DOHH2 (cell line): Measurements from ENCODE around the gene IFT81.

Experiments used
- CTCF ChIP-seq: fragments of 200-600 bp; sonication (generic); IDR thresholded peaks from one replicate; pipeline ENCODE4 v1.5.1; 2014; ENCODE audit warnings: antibody characterized with exemption, mild to moderate bottlenecking, low read depth, low read length; ENCODE audit not compliant: poor library complexity, severe bottlenecking
- EZH2phosphoT487 ChIP-seq: fragments of 200-600 bp; sonication (generic); IDR thresholded peaks from 2 replicates; pipeline ENCODE4 v1.6.1; 2017; ENCODE audit warnings: borderline replicate concordance, mild to moderate bottlenecking, antibody characterized with exemption, low read length, moderate library complexity, mixed read lengths

- TF ChIP-seq CTCF: no peak
- TF ChIP-seq EZH2phosphoT487: no peak
These were observed 13.6 kb downstream of the IFT81 start for GRCh38 chr12:110137786-110138185.
